Jurkat, Clone E6-1 (cell line): ENCODE measurements around the gene LAPTM4A.
A peak's percentile ranks its signal among the peaks of the same experiment; 100 is the strongest.

ENCODE experiments used
- DNase-seq: peaks from one replicate; pipeline ENCODE4 v3.0.0-alpha.2; 2011; ENCODE audit warnings: low read depth, low spot score
- H3K4me3 ChIP-seq: 2 replicates; pipeline ENCODE4 v1.5.1; 2011; ENCODE audit warnings: mild to moderate bottlenecking, low read length, control low read depth, moderate library complexity

The LAPTM4A gene

GRCh38 chr2:20001361-20001863, 50.0 kb downstream of the LAPTM4A start:
- no peak for DNase-seq
- no peak overlapping the region for H3K4me3 ChIP-seq

GRCh38 chr2:19993731-19994130, 57.7 kb downstream of the LAPTM4A start:
- no peak for DNase-seq
- no peak overlapping the region for H3K4me3 ChIP-seq

- H3K4me3 ChIP-seq = no peak overlapping the region
- DNase-seq = no peak
These were observed 59.5 kb downstream of the LAPTM4A start for GRCh38 chr2:19991895-19992294.

- no peak for DNase-seq
- peak overlapping the region; percentile 75 for H3K4me3 ChIP-seq
These were observed 61.1 kb downstream of the LAPTM4A start for GRCh38 chr2:19990416-19990728.

- peak within 1 kb of the TSS; percentile 75 for H3K4me3 ChIP-seq
- DNase-seq = peak; percentile 39
These were observed 61.6 kb downstream of the LAPTM4A start, which contains the start of gene WDR35 for GRCh38 chr2:19989667-19990415. WDR35 (minus strand) TSS chr2:19990105; CDS start chr2:19990015, 90 bp downstream.

GRCh38 chr2:19989342-19989666, 62.1 kb downstream of the LAPTM4A start:
- peak overlapping the region; percentile 75 for H3K4me3 ChIP-seq
- DNase-seq = no peak

- DNase-seq = no peak
- no peak overlapping the region for H3K4me3 ChIP-seq
These were observed 62.8 kb downstream of the LAPTM4A start for GRCh38 chr2:19988600-19988999.

GRCh38 chr2:19987936-19988335, 63.5 kb downstream of the LAPTM4A start:
- H3K4me3 ChIP-seq = no peak overlapping the region
- DNase-seq = no peak
